Progenitor cell of endocrine pancreas (in vitro differentiated cells): ENCODE results near the gene CSNK1G2. TPM values are rescaled to one million over a fixed set of nuclear protein-coding genes. Genes with fewer than 3 reads are reported as not detected.
A peak's percentile ranks its signal among the peaks of the same experiment; 100 is the strongest.

Source experiments
- DNase-seq: peaks from one replicate; pipeline ENCODE4 v3.0.0; 2021; ENCODE audit warnings: low spot score; ENCODE audit not compliant: unreplicated experiment
- H3K27ac Mint-ChIP-seq: 2 replicates; pipeline ENCODE4 v1.8.0; 2021; ENCODE audit warnings: mild to moderate bottlenecking, moderate library complexity, mixed read lengths
- H3K27me3 Mint-ChIP-seq: 2 replicates; pipeline ENCODE4 v1.8.0; 2021; ENCODE audit warnings: mixed read lengths
- H3K36me3 Mint-ChIP-seq: 2 replicates; pipeline ENCODE4 v1.8.0; 2022; ENCODE audit warnings: mixed read lengths; ENCODE audit not compliant: insufficient read depth
- H3K4me1 Mint-ChIP-seq: 2 replicates; pipeline ENCODE4 v1.8.0; 2021; ENCODE audit warnings: low read depth, mixed read lengths
- H3K4me3 Mint-ChIP-seq: 2 replicates; pipeline ENCODE4 v1.8.0; 2021; ENCODE audit warnings: low read depth, mild to moderate bottlenecking, moderate library complexity, mixed read lengths
- H3K9me3 Mint-ChIP-seq: 2 replicates; pipeline ENCODE4 v1.8.0; 2021; ENCODE audit warnings: low read depth, mixed read lengths
- CTCF ChIP-seq: fragments of 200-600 bp; sonication (generic); IDR thresholded peaks from one replicate; pipeline ENCODE4 v1.5.0; 2021; ENCODE audit warnings: antibody characterized with exemption, mild to moderate bottlenecking; ENCODE audit not compliant: unreplicated experiment
- total RNA-seq: library from RNA; stranded (reverse); gene quantifications from 2 replicates; pipeline ENCODE4 v1.2.1, GENCODE V29; 2021

CSNK1G2 gene
- total RNA-seq, 1 donor from 2014 or later = 103 TPM

GRCh38 chr19:1969176-1970002 lies 28.4 kb downstream of the CSNK1G2 start:
- H3K9me3 Mint-ChIP-seq = no peaks in the 10 kb centered on the region
- TF ChIP-seq CTCF = no peak
- no peak overlapping the region for H3K4me3 Mint-ChIP-seq
- peaks cover 5% of the 10 kb centered on the region for H3K36me3 Mint-ChIP-seq
- no peak for DNase-seq
- no peak overlapping the region for H3K27ac Mint-ChIP-seq
- H3K4me1 Mint-ChIP-seq = no peaks in the 10 kb centered on the region
- no peaks in the 10 kb centered on the region for H3K27me3 Mint-ChIP-seq

- H3K27me3 Mint-ChIP-seq = no peaks in the 10 kb centered on the region
- TF ChIP-seq CTCF = no peak
- peaks cover 8% of the 10 kb centered on the region for H3K36me3 Mint-ChIP-seq
- no peak overlapping the region for H3K4me3 Mint-ChIP-seq
- H3K27ac Mint-ChIP-seq = no peak overlapping the region
- DNase-seq = no peak
- no peaks in the 10 kb centered on the region for H3K4me1 Mint-ChIP-seq
- H3K9me3 Mint-ChIP-seq = no peaks in the 10 kb centered on the region
These were observed 29.2 kb downstream of the CSNK1G2 start for GRCh38 chr19:1970003-1970805.

GRCh38 chr19:1970806-1971502 lies 30.0 kb downstream of the CSNK1G2 start:
- H3K36me3 Mint-ChIP-seq = peaks cover 9% of the 10 kb centered on the region
- no peak overlapping the region for H3K4me3 Mint-ChIP-seq
- TF ChIP-seq CTCF = no peak
- no peak overlapping the region for H3K27ac Mint-ChIP-seq
- H3K4me1 Mint-ChIP-seq = no peaks in the 10 kb centered on the region
- DNase-seq = no peak
- H3K9me3 Mint-ChIP-seq = no peaks in the 10 kb centered on the region
- H3K27me3 Mint-ChIP-seq = no peaks in the 10 kb centered on the region

- no peak for TF ChIP-seq CTCF
- peak overlapping the region; percentile 56 for H3K27ac Mint-ChIP-seq
- H3K27me3 Mint-ChIP-seq = no peaks in the 10 kb centered on the region
- no peak for DNase-seq
- H3K9me3 Mint-ChIP-seq = no peaks in the 10 kb centered on the region
- peaks cover 7% of the 10 kb centered on the region for H3K36me3 Mint-ChIP-seq
- H3K4me1 Mint-ChIP-seq = no peaks in the 10 kb centered on the region
- no peak overlapping the region for H3K4me3 Mint-ChIP-seq
These were observed 33.6 kb downstream of the CSNK1G2 start for GRCh38 chr19:1974381-1975161.

- Mint-ChIP-seq H3K9me3 (no peaks in the 10 kb centered on the region), H3K4me1 (no peaks in the 10 kb centered on the region), H3K4me3 (no peak overlapping the region), H3K27ac (peak overlapping the region; percentile 56), H3K27me3 (no peaks in the 10 kb centered on the region), H3K36me3 (peaks cover 6% of the 10 kb centered on the region)
- no peak for TF ChIP-seq CTCF
- no peak for DNase-seq
These were observed 34.1 kb downstream of the CSNK1G2 start for GRCh38 chr19:1975162-1975480.
